Thymus (tissue), 11 donors: ENCODE data around the gene PPP3CA. TPM values are rescaled to one million over a fixed set of nuclear protein-coding genes. Genes with fewer than 3 reads are reported as not detected.

Experiments
- DNase-seq, 9 donors: peaks; one replicate each; pipeline ENCODE4 v3.0.0-alpha.2; 2013; ENCODE audit warnings: low spot score in 9 of 9, low read depth in 6 of 9, missing footprints in 1 of 9
- H3K27ac ChIP-seq, 2 donors: one replicate each; pipeline ENCODE4 v1.5.1; 2013; ENCODE audit warnings: control low read depth in 1 of 2, low read depth in 1 of 2, low read length in 1 of 2, mild to moderate bottlenecking in 1 of 2, moderate library complexity in 1 of 2
- H3K27me3 ChIP-seq, 2 donors: one replicate each; pipeline ENCODE4 v1.5.1; 2013; ENCODE audit warnings: low read length in 1 of 2; ENCODE audit not compliant: control insufficient read depth in 2 of 2, insufficient read depth in 1 of 2
- H3K36me3 ChIP-seq, 2 donors: one replicate each; pipeline ENCODE4 v1.5.1; 2013; ENCODE audit warnings: low read length in 1 of 2, mild to moderate bottlenecking in 1 of 2, moderate library complexity in 1 of 2; ENCODE audit not compliant: control insufficient read depth in 2 of 2, insufficient read depth in 2 of 2
- H3K4me1 ChIP-seq, 2 donors: one replicate each; pipeline ENCODE4 v1.5.1; 2013; ENCODE audit warnings: low read length in 2 of 2; ENCODE audit not compliant: control insufficient read depth in 2 of 2, insufficient read depth in 2 of 2
- H3K4me3 ChIP-seq, 2 donors: one replicate each; pipeline ENCODE4 v1.5.1; 2013; ENCODE audit warnings: low read length in 2 of 2, control low read depth in 1 of 2, mild to moderate bottlenecking in 1 of 2
- H3K9me3 ChIP-seq, 2 donors: one replicate each; pipeline ENCODE4 v1.5.1; 2013; ENCODE audit warnings: low read length in 1 of 2, mild to moderate bottlenecking in 1 of 2; ENCODE audit not compliant: control insufficient read depth in 2 of 2, insufficient read depth in 1 of 2
- WGBS: extraction: QIAGEN DNeasy Blood & Tissue Kit; methylation state at CpG from one replicate; pipeline ENCODE4 v1.1.7; 2013; 5-methylcytosine and 5-hydroxymethylcytosine counted together
- polyA plus RNA-seq: library from polyadenylated mRNA; stranded (reverse); fragments of 200-250 nt; gene quantifications from one replicate; pipeline ENCODE4 v1.2.3, GENCODE V29; 2013
- total RNA-seq: library from RNA; stranded (reverse); fragments of 120-200 nt; gene quantifications from one replicate; pipeline ENCODE4 v1.2.4, GENCODE V29; 2013
- donor health status: healthy.

Gene PPP3CA
- total and polyA plus RNA-seq, 2 donors = 12.9 to 17.3 TPM

DNA sequence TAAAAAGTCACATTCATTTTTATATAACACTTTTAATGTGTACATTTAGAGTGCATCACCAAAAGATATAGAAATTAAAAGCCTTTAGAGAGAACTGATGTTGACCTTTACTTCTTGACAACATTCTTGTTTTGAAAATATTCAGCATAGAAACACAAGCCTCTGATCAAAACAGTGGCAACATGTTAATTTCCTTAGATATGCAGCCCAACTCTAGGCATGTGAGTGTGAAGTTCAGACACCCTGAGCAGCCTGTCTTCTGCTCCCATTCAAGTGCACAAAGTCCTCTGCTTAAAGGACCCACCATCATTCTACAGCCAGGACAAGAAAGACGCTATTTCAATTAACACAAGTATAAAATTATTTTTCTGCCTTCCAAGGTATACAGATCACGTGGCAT lies 60.0 kb downstream of the PPP3CA start:
- Histone ChIP-seq H3K27me3 (no peaks in the 10 kb centered on the region), H3K27ac (no peak overlapping the region), H3K4me3 (no peak overlapping the region), H3K9me3 (no peaks in the 10 kb centered on the region), H3K36me3 (no peaks in the 10 kb centered on the region), H3K4me1 (peaks cover 0 to 3% of the 10 kb centered on the region in 2 donors)
- no peak for DNase-seq
- 95% methylated on average over 2 of the region's 2 CpGs for WGBS

GRCh38 chr4:101286663-101287062 lies 60.7 kb downstream of the PPP3CA start:
- no peak for DNase-seq
- WGBS = 97% methylated on average over 1 of the region's 1 CpG
- no peaks in the 10 kb centered on the region for H3K27me3 ChIP-seq
- no peak overlapping the region for H3K27ac ChIP-seq
- no peaks in the 10 kb centered on the region for H3K36me3 ChIP-seq
- peaks cover 0 to 4% of the 10 kb centered on the region in 2 donors for H3K4me1 ChIP-seq
- H3K9me3 ChIP-seq = no peaks in the 10 kb centered on the region
- no peak overlapping the region for H3K4me3 ChIP-seq

DNA sequence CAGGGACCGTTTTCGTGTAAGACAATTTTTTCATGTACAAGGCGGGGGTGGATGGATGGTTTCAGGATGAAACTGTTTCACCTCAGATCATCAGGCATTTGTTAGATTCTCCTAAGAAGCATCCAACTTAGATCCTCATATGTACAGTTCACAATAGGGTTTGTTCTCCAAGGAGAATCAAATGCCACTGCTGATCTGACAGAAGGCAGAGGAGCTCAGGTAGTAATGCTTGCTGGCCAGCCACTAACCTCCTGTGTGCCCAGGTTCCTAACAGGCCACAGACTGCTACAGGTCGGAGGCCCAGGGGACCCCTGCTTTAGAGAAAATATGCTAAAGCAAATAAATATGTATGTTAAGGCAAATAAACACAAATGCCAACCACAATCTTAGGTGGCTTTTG lies 61.3 kb downstream of the PPP3CA start:
- Histone ChIP-seq H3K4me1 (peaks cover 0 to 4% of the 10 kb centered on the region in 2 donors), H3K9me3 (no peaks in the 10 kb centered on the region), H3K4me3 (no peak overlapping the region), H3K27ac (no peak overlapping the region), H3K36me3 (no peaks in the 10 kb centered on the region), H3K27me3 (no peaks in the 10 kb centered on the region)
- 97% methylated on average over 4 of the region's 4 CpGs for WGBS
- no peak for DNase-seq

DNA sequence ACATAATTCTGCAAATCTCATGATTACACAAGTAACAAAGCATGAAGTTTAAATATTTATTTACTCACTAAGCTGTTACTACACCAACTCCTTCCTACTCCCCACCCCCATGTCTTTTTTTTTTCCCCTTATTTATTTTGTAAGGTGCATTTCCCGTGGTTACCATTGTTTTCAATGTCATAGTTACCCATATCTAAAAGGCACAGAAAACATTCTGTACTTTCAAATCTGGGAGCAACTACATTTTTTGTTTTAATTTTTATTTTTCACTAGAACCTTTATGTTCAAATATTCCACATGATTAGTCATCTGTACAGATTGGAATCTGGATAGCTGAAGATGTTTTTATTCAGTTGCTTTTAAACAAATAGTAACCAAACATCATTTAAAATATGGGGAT lies 62.8 kb downstream of the PPP3CA start:
- no peaks in the 10 kb centered on the region for H3K36me3 ChIP-seq
- no peak overlapping the region for H3K27ac ChIP-seq
- DNase-seq = peak in 1 of 9 donors; percentile 24
- no peaks in the 10 kb centered on the region for H3K9me3 ChIP-seq
- H3K4me3 ChIP-seq = no peak overlapping the region
- H3K27me3 ChIP-seq = no peaks in the 10 kb centered on the region
- WGBS = 90% methylated on average over 1 of the region's 1 CpG
- peaks cover 0 to 4% of the 10 kb centered on the region in 2 donors for H3K4me1 ChIP-seq

DNA sequence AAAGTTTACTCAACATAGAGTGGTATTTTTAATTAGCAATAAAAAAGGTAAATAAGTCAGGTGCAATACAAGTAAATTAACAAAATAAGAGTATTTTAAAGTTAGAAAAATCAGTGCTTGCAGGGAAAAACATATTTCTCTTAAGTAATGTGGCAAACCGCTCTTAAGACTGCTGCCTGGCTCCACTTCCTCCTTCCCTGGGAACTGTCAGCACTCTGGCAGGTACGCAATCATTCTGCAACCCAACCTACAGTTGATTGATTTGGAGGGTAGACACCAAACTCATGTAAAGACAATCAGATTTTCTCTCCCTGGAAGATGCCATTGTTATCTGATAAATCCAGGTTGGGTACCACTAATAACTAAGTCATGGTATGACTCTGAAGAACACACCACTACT lies 63.9 kb downstream of the PPP3CA start:
- Histone ChIP-seq H3K27ac (no peak overlapping the region), H3K36me3 (no peaks in the 10 kb centered on the region), H3K27me3 (no peaks in the 10 kb centered on the region), H3K4me3 (no peak overlapping the region), H3K9me3 (no peaks in the 10 kb centered on the region), H3K4me1 (peaks cover 0 to 4% of the 10 kb centered on the region in 2 donors)
- DNase-seq = no peak
- 92% methylated on average over 2 of the region's 2 CpGs for WGBS

GRCh38 chr4:101282076-101282844 lies 65.1 kb downstream of the PPP3CA start:
- Histone ChIP-seq H3K4me1 (peaks cover 0 to 4% of the 10 kb centered on the region in 2 donors), H3K36me3 (no peaks in the 10 kb centered on the region), H3K27me3 (no peaks in the 10 kb centered on the region), H3K4me3 (no peak overlapping the region), H3K9me3 (no peaks in the 10 kb centered on the region), H3K27ac (no peak overlapping the region)
- DNase-seq = peak in 4 of 9 donors; percentile 11 to 46 (median 22)
- WGBS = 63% methylated on average over 4 of the region's 4 CpGs

GRCh38 chr4:101280866-101281600 lies 66.3 kb downstream of the PPP3CA start:
- H3K27ac ChIP-seq = no peak overlapping the region
- H3K36me3 ChIP-seq = no peaks in the 10 kb centered on the region
- 98% methylated on average over 3 of the region's 3 CpGs for WGBS
- no peaks in the 10 kb centered on the region for H3K27me3 ChIP-seq
- no peak overlapping the region for H3K4me3 ChIP-seq
- H3K9me3 ChIP-seq = no peaks in the 10 kb centered on the region
- H3K4me1 ChIP-seq = peaks cover 0 to 4% of the 10 kb centered on the region in 2 donors
- no peak for DNase-seq

GRCh38 chr4:101279377-101279871 lies 67.9 kb downstream of the PPP3CA start:
- Histone ChIP-seq H3K9me3 (no peaks in the 10 kb centered on the region), H3K36me3 (no peaks in the 10 kb centered on the region), H3K4me3 (no peak overlapping the region), H3K4me1 (peaks cover 0 to 4% of the 10 kb centered on the region in 2 donors), H3K27ac (no peak overlapping the region), H3K27me3 (no peaks in the 10 kb centered on the region)
- 80% methylated on average over 3 of the region's 3 CpGs for whole genome bisulfite sequencing
- peak in 3 of 9 donors; percentile 2 to 31 (median 10) for DNase-seq

GRCh38 chr4:101277671-101278070 lies 69.7 kb downstream of the PPP3CA start:
- no peak overlapping the region for H3K4me3 ChIP-seq
- no peaks in the 10 kb centered on the region for H3K27me3 ChIP-seq
- no peaks in the 10 kb centered on the region for H3K9me3 ChIP-seq
- no peak for DNase-seq
- peaks cover 0 to 4% of the 10 kb centered on the region in 2 donors for H3K4me1 ChIP-seq
- H3K36me3 ChIP-seq = no peaks in the 10 kb centered on the region
- WGBS = 96% methylated on average over 1 of the region's 1 CpG
- no peak overlapping the region for H3K27ac ChIP-seq
